PC-9 (cell line): ENCODE data around the gene RFK. TPM values are rescaled to one million over a fixed set of nuclear protein-coding genes. Genes with fewer than 3 reads are reported as not detected.

Source experiments
- BruUV-seq: library from RNA; stranded (reverse); fragments of 400-500 nt; replicated peaks from 2 replicates; lab custom pipeline; 2021; lab: Mats Ljungman, UMichigan
- CTCF ChIA-PET: fragments of 300-600 bp; sonication (Branson Sonifier 250); formaldehyde crosslinking; loops from one replicate; lab custom pipeline; 2022; ENCODE audit warnings: antibody characterized with exemption; lab: Charles Lee
- POLR2A ChIA-PET: fragments of 300-600 bp; sonication (Branson Sonifier 250); formaldehyde crosslinking; loops from one replicate; lab custom pipeline; 2022; ENCODE audit warnings: antibody characterized with exemption; ENCODE audit not compliant: unreplicated experiment; lab: Charles Lee
- DNase-seq, 2 experiments: peaks; one replicate each; pipeline versions ENCODE4 v3.0.0 to v3.0.0-alpha.2; 2015 to 2022; ENCODE audit warnings: mixed read lengths in 1 of 2
- H2AFZ ChIP-seq: fragments of 200-600 bp; sonication (generic); 2 replicates; pipeline ENCODE4 v1.8.1; 2017; ENCODE audit warnings: antibody characterized with exemption
- H3F3A ChIP-seq: fragments of 200-600 bp; sonication (generic); 2 replicates; pipeline ENCODE4 v1.8.1; 2017; ENCODE audit warnings: antibody characterized with exemption, mild to moderate bottlenecking, low read depth; ENCODE audit not compliant: insufficient read depth
- H3K27ac ChIP-seq: fragments of 200-600 bp; sonication (generic); 2 replicates; pipeline ENCODE4 v1.6.1; 2016; ENCODE audit warnings: mixed run types
- H3K27me3 ChIP-seq: fragments of 200-600 bp; sonication (generic); 2 replicates; pipeline ENCODE4 v1.6.1; 2016; ENCODE audit warnings: low read depth, mixed run types; ENCODE audit not compliant: insufficient read depth
- H3K36me3 ChIP-seq: fragments of 200-600 bp; sonication (generic); 2 replicates; pipeline ENCODE4 v1.6.1; 2016; ENCODE audit warnings: low read depth, mixed run types
- H3K4me1 ChIP-seq: fragments of 200-600 bp; sonication (generic); replicated peaks from 2 replicates; pipeline ENCODE4 v1.6.1; 2016; ENCODE audit warnings: mixed run types; ENCODE audit not compliant: insufficient read depth
- H3K4me2 ChIP-seq: fragments of 200-600 bp; sonication (generic); 2 replicates; pipeline ENCODE4 v1.6.1; 2017; ENCODE audit warnings: mixed run types
- H3K4me3 ChIP-seq: fragments of 200-600 bp; sonication (generic); 2 replicates; pipeline ENCODE4 v1.6.1; 2016; ENCODE audit warnings: mixed run types
- H3K79me2 ChIP-seq: fragments of 200-600 bp; sonication (generic); 2 replicates; pipeline ENCODE4 v1.6.1; 2017; ENCODE audit warnings: low read depth, mixed run types
- H3K9me2 ChIP-seq: fragments of 200-600 bp; sonication (generic); 2 replicates; pipeline ENCODE4 v1.8.1; 2017; ENCODE audit warnings: mild to moderate bottlenecking; ENCODE audit not compliant: insufficient read depth
- H3K9me3 ChIP-seq: fragments of 200-600 bp; sonication (generic); 2 replicates; pipeline ENCODE4 v1.8.1; 2016; ENCODE audit warnings: low read depth; ENCODE audit not compliant: insufficient read depth
- H4K20me1 ChIP-seq: fragments of 200-600 bp; sonication (generic); 2 replicates; pipeline ENCODE4 v1.8.1; 2017; ENCODE audit not compliant: insufficient read depth
- CTCF ChIP-seq: fragments of 200-600 bp; sonication (generic); conservative IDR thresholded peaks from 2 replicates; pipeline ENCODE4 v1.6.1; 2017; ENCODE audit warnings: mixed run types, antibody characterized with exemption, mild to moderate bottlenecking, moderate library complexity
- EZH2 ChIP-seq: fragments of 200-600 bp; sonication (generic); IDR thresholded peaks from 2 replicates; pipeline ENCODE4 v1.8.0; 2017; ENCODE audit warnings: antibody characterized with exemption, low read depth
- intact Hi-C: fragments of 100-400 bp; cut with micrococcal nuclease; formaldehyde crosslinking; loops from one replicate; pipeline ENCODE4 v1.10.0; 2022; ENCODE audit not compliant: unreplicated experiment
- total RNA-seq: library from RNA; stranded (reverse); gene quantifications from 2 replicates; pipeline ENCODE4 v1.2.3, GENCODE V29; 2021

The RFK gene
- total RNA-seq, 1 experiment from 2014 or later = 20.6 TPM

DNA sequence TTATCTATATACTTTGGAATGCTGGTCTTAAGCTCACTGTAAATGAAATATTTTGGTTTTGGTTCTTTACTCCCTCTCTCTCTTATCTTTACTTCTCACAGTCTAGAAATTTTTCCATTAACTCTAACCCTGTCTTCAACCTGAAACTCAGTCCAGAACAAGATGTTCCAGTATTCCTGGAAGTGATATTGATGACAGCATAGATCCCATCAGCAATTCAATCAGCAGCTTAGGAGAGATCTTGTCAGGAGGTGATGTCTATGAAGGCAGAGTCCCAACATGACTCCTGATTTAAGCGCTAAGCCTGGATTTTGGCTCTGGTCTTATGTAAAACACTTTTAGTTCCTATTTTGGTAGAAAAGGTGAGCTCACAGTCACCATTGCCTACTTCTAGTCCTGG lies 52.6 kb downstream of the RFK start:
- H3K27ac ChIP-seq = no peak overlapping the region
- POLR2A ChIA-PET = interaction anchor here (0.6 kb wide), 1 partner anchor 1254 kb away, joined by 3 read pairs; the partner anchor contains the start of gene NMRK1

GRCh38 chr9:76338418-76338817 lies 55.8 kb downstream of the RFK start:
- intact Hi-C loops = no loop called here
- Histone ChIP-seq H3K36me3 (no peaks in the 10 kb centered on the region), H3K4me1 (no peaks in the 10 kb centered on the region), H3K79me2 (no peaks in the 10 kb centered on the region), H3K27me3 (no peaks in the 10 kb centered on the region), H2AFZ (no peak overlapping the region), H3K9me2 (no peaks in the 10 kb centered on the region), H3F3A (no peaks in the 10 kb centered on the region), H3K4me2 (no peak overlapping the region), H3K4me3 (no peak overlapping the region), H4K20me1 (no peaks in the 10 kb centered on the region), H3K27ac (no peak overlapping the region), H3K9me3 (no peaks in the 10 kb centered on the region)
- TF ChIP-seq EZH2 = no peak
- no peak for TF ChIP-seq CTCF
- BruUV-seq = no TSS peak
- DNase-seq = no peak
- ChIA-PET POLR2A (no interaction called here), CTCF (no interaction called here)

More for the DNA sequence above, 52.6 kb downstream of the RFK start:
- no peaks in the 10 kb centered on the region for H3K9me3 ChIP-seq
- no peaks in the 10 kb centered on the region for H3F3A ChIP-seq
- H3K9me2 ChIP-seq = no peaks in the 10 kb centered on the region
- no peaks in the 10 kb centered on the region for H3K27me3 ChIP-seq
- BruUV-seq = no TSS peak
- H3K36me3 ChIP-seq = no peaks in the 10 kb centered on the region
- no peak for DNase-seq
- H3K4me2 ChIP-seq = no peak overlapping the region
- TF ChIP-seq CTCF = no peak
- TF ChIP-seq EZH2 = no peak
- no peaks in the 10 kb centered on the region for H3K4me1 ChIP-seq
- H3K4me3 ChIP-seq = no peak overlapping the region
- intact Hi-C loops = no loop called here
- no peaks in the 10 kb centered on the region for H3K79me2 ChIP-seq
- CTCF ChIA-PET = no interaction called here
- no peaks in the 10 kb centered on the region for H4K20me1 ChIP-seq
- no peak overlapping the region for H2AFZ ChIP-seq

DNA sequence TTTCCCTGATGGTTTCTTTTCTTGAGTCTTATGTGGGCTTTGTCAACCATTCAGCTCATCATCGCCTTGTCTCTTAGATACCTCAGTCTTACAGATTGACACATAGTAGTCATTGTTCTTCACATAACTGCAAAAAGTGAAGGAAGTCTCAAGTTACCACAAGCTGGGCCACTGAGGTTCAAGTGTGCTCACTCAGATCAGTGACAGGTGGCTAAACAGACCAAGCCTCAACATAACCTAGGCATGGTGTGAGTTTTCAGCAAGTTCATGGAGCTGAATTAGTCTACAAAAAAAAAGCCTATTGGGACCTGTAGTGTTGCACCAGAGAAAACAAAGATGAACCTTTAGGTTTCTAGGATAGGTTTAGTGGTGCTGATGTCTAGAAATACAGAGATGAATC lies 58.2 kb downstream of the RFK start:
- ChIA-PET CTCF (no interaction called here), POLR2A (no interaction called here)
- Histone ChIP-seq H3K27me3 (no peaks in the 10 kb centered on the region), H3K9me3 (no peaks in the 10 kb centered on the region), H3K79me2 (no peaks in the 10 kb centered on the region), H3F3A (no peaks in the 10 kb centered on the region), H3K36me3 (no peaks in the 10 kb centered on the region), H3K4me1 (no peaks in the 10 kb centered on the region), H3K4me2 (no peak overlapping the region), H3K4me3 (no peak overlapping the region), H3K27ac (no peak overlapping the region), H2AFZ (no peak overlapping the region), H4K20me1 (no peaks in the 10 kb centered on the region), H3K9me2 (no peaks in the 10 kb centered on the region)
- intact Hi-C loops = no loop called here
- no TSS peak for BruUV-seq
- TF ChIP-seq CTCF = no peak
- no peak for TF ChIP-seq EZH2
- DNase-seq = no peak

Other genes with a start within 250 kb of the RFK start
- 14.0 and 15.3 TPM in 2 replicates for gene GCNT1, start 64.8 kb upstream of the RFK start, total RNA-seq